ENCODE data around the gene LRIT1.

LRIT1 gene

GRCh38 chr10:84235096-84235495 lies 6.2 kb downstream of the LRIT1 start:
- no peak overlapping the region for H3K4me3 ChIP-seq
- no peaks in the 10 kb centered on the region for H3K36me3 ChIP-seq
- no peak overlapping the region for H3K27ac ChIP-seq
- no peak overlapping the region for H3K4me2 ChIP-seq
- no peak for TF ChIP-seq Cebpa-rat (IDR thresholded peaks at IDR 0.05)
- H3K9me3 ChIP-seq, result peaks cover 7% of the 10 kb centered on the region; the same call in 1 of the 2 replicates
- H3K9ac ChIP-seq, result no peak overlapping the region
- no peaks in the 10 kb centered on the region for H4K20me1 ChIP-seq
- H3K4me1 ChIP-seq, result no peaks in the 10 kb centered on the region
- H3K27me3 ChIP-seq, result no peaks in the 10 kb centered on the region

- Histone ChIP-seq H3K4me1 (no peaks in the 10 kb centered on the region), H3K4me3 (no peak overlapping the region), H4K20me1 (no peaks in the 10 kb centered on the region), H3K27ac (no peak overlapping the region), H3K9me3 (peaks cover 7% of the 10 kb centered on the region; the same call in 1 of the 2 replicates), H3K27me3 (no peaks in the 10 kb centered on the region), H3K4me2 (no peak overlapping the region), H3K9ac (no peak overlapping the region), H3K36me3 (no peaks in the 10 kb centered on the region)
- no peak for TF ChIP-seq Cebpa-rat (IDR thresholded peaks at IDR 0.05)
Measured at GRCh38 chr10:84234479-84234878, 6.9 kb downstream of the LRIT1 start.

- H3K4me3 ChIP-seq, result no peak overlapping the region
- H3K4me2 ChIP-seq, result no peak overlapping the region
- H3K9me3 ChIP-seq, result peaks cover 7% of the 10 kb centered on the region; the same call in 1 of the 2 replicates
- H3K4me1 ChIP-seq, result no peaks in the 10 kb centered on the region
- no peaks in the 10 kb centered on the region for H3K36me3 ChIP-seq
- H3K9ac ChIP-seq, result no peak overlapping the region
- H3K27ac ChIP-seq, result no peak overlapping the region
- no peaks in the 10 kb centered on the region for H3K27me3 ChIP-seq
- TF ChIP-seq Cebpa-rat (IDR thresholded peaks at IDR 0.05), result no peak
- no peaks in the 10 kb centered on the region for H4K20me1 ChIP-seq
Measured at GRCh38 chr10:84233940-84234339, 7.4 kb downstream of the LRIT1 start.

- H3K9me3 ChIP-seq, result peaks cover 4% of the 10 kb centered on the region; the same call in 1 of the 2 replicates
- H3K27ac ChIP-seq, result no peak overlapping the region
Measured at GRCh38 chr10:84232376-84232775, 9.0 kb downstream of the LRIT1 start.

GRCh38 chr10:84230359-84230758 lies 11.0 kb downstream of the LRIT1 start:
- no peak overlapping the region for H3K9ac ChIP-seq
- H3K9me3 ChIP-seq, result no peaks in the 10 kb centered on the region
- H3K4me3 ChIP-seq, result no peak overlapping the region
- H3K4me1 ChIP-seq, result no peaks in the 10 kb centered on the region
- H4K20me1 ChIP-seq, result no peaks in the 10 kb centered on the region
- H3K27ac ChIP-seq, result no peak overlapping the region
- H3K4me2 ChIP-seq, result no peak overlapping the region
- TF ChIP-seq Cebpa-rat (IDR thresholded peaks at IDR 0.05), result no peak
- H3K27me3 ChIP-seq, result no peaks in the 10 kb centered on the region
- H3K36me3 ChIP-seq, result no peaks in the 10 kb centered on the region

More at GRCh38 chr10:84232376-84232775, 9.0 kb downstream of the LRIT1 start:
- Histone ChIP-seq H3K4me3 (no peak overlapping the region), H4K20me1 (no peaks in the 10 kb centered on the region), H3K27me3 (no peaks in the 10 kb centered on the region), H3K4me1 (no peaks in the 10 kb centered on the region), H3K4me2 (no peak overlapping the region), H3K36me3 (no peaks in the 10 kb centered on the region), H3K9ac (no peak overlapping the region)
- no peak for TF ChIP-seq Cebpa-rat (IDR thresholded peaks at IDR 0.05)

- H4K20me1 ChIP-seq, result no peaks in the 10 kb centered on the region
- no peak overlapping the region for H3K4me3 ChIP-seq
- H3K9ac ChIP-seq, result no peak overlapping the region
- H3K36me3 ChIP-seq, result no peaks in the 10 kb centered on the region
- no peak for TF ChIP-seq Cebpa-rat (IDR thresholded peaks at IDR 0.05)
- H3K4me1 ChIP-seq, result no peaks in the 10 kb centered on the region
- no peak overlapping the region for H3K4me2 ChIP-seq
- no peaks in the 10 kb centered on the region for H3K27me3 ChIP-seq
- no peaks in the 10 kb centered on the region for H3K9me3 ChIP-seq
- no peak overlapping the region for H3K27ac ChIP-seq
Measured at GRCh38 chr10:84227810-84228209, 13.5 kb downstream of the LRIT1 start.

GRCh38 chr10:84226616-84227015 lies 14.7 kb downstream of the LRIT1 start:
- H3K4me2 ChIP-seq, result no peak overlapping the region
- H3K9me3 ChIP-seq, result no peaks in the 10 kb centered on the region
- no peaks in the 10 kb centered on the region for H3K27me3 ChIP-seq
- H3K9ac ChIP-seq, result no peak overlapping the region
- H3K4me1 ChIP-seq, result no peaks in the 10 kb centered on the region
- no peak overlapping the region for H3K27ac ChIP-seq
- no peaks in the 10 kb centered on the region for H4K20me1 ChIP-seq
- no peak overlapping the region for H3K4me3 ChIP-seq
- TF ChIP-seq Cebpa-rat (IDR thresholded peaks at IDR 0.05), result no peak
- no peaks in the 10 kb centered on the region for H3K36me3 ChIP-seq

- Histone ChIP-seq H3K27ac (no peak within 1 kb of the TSS), H3K4me2 (no peak within 1 kb of the TSS), H3K9me3 (no peaks in the 10 kb centered on the region), H3K9ac (no peak within 1 kb of the TSS), H3K36me3 (no peaks in the 10 kb centered on the region), H3K27me3 (no peaks in the 10 kb centered on the region), H3K4me1 (no peaks in the 10 kb centered on the region), H3K4me3 (no peak within 1 kb of the TSS), H4K20me1 (no peaks in the 10 kb centered on the region)
- TF ChIP-seq Cebpa-rat (IDR thresholded peaks at IDR 0.05), result no peak
Measured at GRCh38 chr10:84225427-84226173, 15.7 kb downstream of the LRIT1 start, which contains the start of gene LRIT2. LRIT2 (minus strand) TSS chr10:84225544; CDS start chr10:84225520, 24 bp downstream.

- no peak overlapping the region for H3K27ac ChIP-seq
- H3K4me2 ChIP-seq, result no peak overlapping the region
- no peak overlapping the region for H3K4me3 ChIP-seq
- H3K4me1 ChIP-seq, result no peaks in the 10 kb centered on the region
- H3K9me3 ChIP-seq, result no peaks in the 10 kb centered on the region
- H3K36me3 ChIP-seq, result no peaks in the 10 kb centered on the region
- no peak for TF ChIP-seq Cebpa-rat (IDR thresholded peaks at IDR 0.05)
- no peaks in the 10 kb centered on the region for H3K27me3 ChIP-seq
- no peak overlapping the region for H3K9ac ChIP-seq
- H4K20me1 ChIP-seq, result no peaks in the 10 kb centered on the region
Measured at GRCh38 chr10:84224411-84225028, 16.8 kb downstream of the LRIT1 start.

- Histone ChIP-seq H3K4me1 (no peaks in the 10 kb centered on the region), H3K9ac (no peak overlapping the region), H3K36me3 (no peaks in the 10 kb centered on the region), H3K4me2 (no peak overlapping the region), H3K9me3 (no peaks in the 10 kb centered on the region), H3K27me3 (no peaks in the 10 kb centered on the region), H3K27ac (no peak overlapping the region), H4K20me1 (no peaks in the 10 kb centered on the region), H3K4me3 (no peak overlapping the region)
- no peak for TF ChIP-seq Cebpa-rat (IDR thresholded peaks at IDR 0.05)
Measured at GRCh38 chr10:84221916-84222315, 19.4 kb downstream of the LRIT1 start.
